A549 (cell line): ENCODE measurements around the gene PRRG3.

ENCODE experiments used
- CHD2 ChIP-seq: fragments of 150-350 bp; IDR thresholded peaks from 2 replicates; pipeline ENCODE4 v1.6.1; 2014; ENCODE audit warnings: low read length; ENCODE audit not compliant: partially characterized antibody
- CTCF ChIP-seq: fragments of >200 bp; sonication (Bioruptor Twin); formaldehyde crosslinking; IDR thresholded peaks from 3 replicates; pipeline ENCODE4 v1.5.1; 2016
- ELK1 ChIP-seq: fragments of 150-350 bp; IDR thresholded peaks from 2 replicates; pipeline ENCODE4 v1.6.1; 2014; ENCODE audit warnings: low read depth, mild to moderate bottlenecking, low read length
- EP300 ChIP-seq, 2 experiments: fragments of >200 bp; sonication (Bioruptor Twin); formaldehyde crosslinking; IDR thresholded peaks; 2 replicates in 1 of 2; 3 replicates in 1 of 2; pipeline ENCODE4 v1.6.1; 2016 to 2017
- RAD21 ChIP-seq, 2 experiments: fragments of >200 bp in 1 of 2; sonication (Bioruptor Twin) in 1 of 2; formaldehyde crosslinking in 1 of 2; IDR thresholded peaks in 1 of 2; conservative IDR thresholded peaks in 1 of 2; 2 replicates in 1 of 2; 3 replicates in 1 of 2; pipeline ENCODE4 v1.6.1; 2012 to 2018; ENCODE audit warnings: inconsistent platforms in 1 of 2

- TF ChIP-seq CTCF = no peak
- TF ChIP-seq EP300 (IDR thresholded peaks at IDR 0.05) = no peak
- TF ChIP-seq RAD21 (conservative IDR thresholded peaks at IDR 0.05 in 1 of 2, IDR thresholded peaks at IDR 0.05 in 1 of 2) = no peak
- no peak for TF ChIP-seq ELK1
- no peak for TF ChIP-seq CHD2
Measured at GRCh38 chrX:151694661-151695582, at the start of gene PRRG3.
